Astrocyte (in vitro differentiated cells and primary cell): ENCODE results near the gene SNX5. TPM values are rescaled to one million over a fixed set of nuclear protein-coding genes. Genes with fewer than 3 reads are reported as not detected.

Experiments used
- DNase-seq: peaks from one replicate; pipeline ENCODE4 v3.0.0-alpha.2; 2010; ENCODE audit warnings: low read depth
- FAIRE-seq: peaks from 2 replicates; lab custom pipeline; 2011; peaks lifted over from hg19 to GRCh38; lab: Jason Lieb, UNC
- H2AFZ ChIP-seq: 2 replicates; pipeline ENCODE4 v1.6.0; 2012; ENCODE audit warnings: low read depth, low read length, inconsistent platforms
- H3K27ac ChIP-seq: 2 replicates; pipeline ENCODE4 v1.5.1; 2011; ENCODE audit warnings: low read depth, low read length, inconsistent platforms
- H3K27me3 ChIP-seq: 2 replicates; pipeline ENCODE4 v1.6.0; 2011; ENCODE audit warnings: low read length, inconsistent platforms; ENCODE audit not compliant: insufficient read depth
- H3K36me3 ChIP-seq: 2 replicates; pipeline ENCODE4 v1.5.1; 2011; ENCODE audit warnings: low read length, inconsistent platforms; ENCODE audit not compliant: insufficient read depth
- H3K4me1 ChIP-seq: 2 replicates; pipeline ENCODE4 v1.5.1; 2011; ENCODE audit warnings: low read length, inconsistent platforms; ENCODE audit not compliant: insufficient read depth
- H3K4me2 ChIP-seq: 2 replicates; pipeline ENCODE4 v1.6.0; 2012; ENCODE audit warnings: low read length, inconsistent platforms
- H3K4me3 ChIP-seq: 2 replicates; pipeline ENCODE4 v1.5.1; 2011; ENCODE audit warnings: low read depth, mild to moderate bottlenecking, low read length, inconsistent platforms; ENCODE audit not compliant: insufficient read depth
- H3K79me2 ChIP-seq: 2 replicates; pipeline ENCODE4 v1.6.0; 2012; ENCODE audit warnings: mild to moderate bottlenecking, low read length, inconsistent platforms; ENCODE audit not compliant: insufficient read depth
- H3K9ac ChIP-seq: 2 replicates; pipeline ENCODE4 v1.6.0; 2012; ENCODE audit warnings: mild to moderate bottlenecking, low read length, inconsistent platforms
- H3K9me3 ChIP-seq: 2 replicates; pipeline ENCODE4 v1.5.1; 2012; ENCODE audit warnings: low read depth, mild to moderate bottlenecking, low read length, inconsistent platforms; ENCODE audit not compliant: insufficient read depth
- H4K20me1 ChIP-seq: 2 replicates; pipeline ENCODE4 v1.6.0; 2012; ENCODE audit warnings: low read length, inconsistent platforms; ENCODE audit not compliant: insufficient read depth
- H3K27ac Mint-ChIP-seq: one replicate; pipeline ENCODE4 v1.8.0; 2021; ENCODE audit warnings: mild to moderate bottlenecking, mixed read lengths; ENCODE audit not compliant: unreplicated experiment
- H3K27me3 Mint-ChIP-seq: one replicate; pipeline ENCODE4 v1.8.0; 2021; ENCODE audit warnings: low read depth, mixed read lengths; ENCODE audit not compliant: unreplicated experiment
- H3K36me3 Mint-ChIP-seq: one replicate; pipeline ENCODE4 v1.8.0; 2021; ENCODE audit warnings: low read depth, mixed read lengths; ENCODE audit not compliant: unreplicated experiment
- H3K4me1 Mint-ChIP-seq: one replicate; pipeline ENCODE4 v1.8.0; 2021; ENCODE audit warnings: low read depth, mixed read lengths; ENCODE audit not compliant: unreplicated experiment
- H3K4me3 Mint-ChIP-seq: one replicate; pipeline ENCODE4 v1.8.0; 2021; ENCODE audit warnings: mild to moderate bottlenecking, moderate library complexity, mixed read lengths; ENCODE audit not compliant: unreplicated experiment
- H3K9me3 Mint-ChIP-seq: one replicate; pipeline ENCODE4 v1.8.0; 2021; ENCODE audit warnings: mild to moderate bottlenecking, mixed read lengths; ENCODE audit not compliant: unreplicated experiment
- EZH2 ChIP-seq: IDR thresholded peaks from 2 replicates; pipeline ENCODE4 v1.6.1; 2012; ENCODE audit warnings: mild to moderate bottlenecking, low read length, inconsistent platforms; ENCODE audit not compliant: insufficient read depth
- total RNA-seq: library from RNA; stranded (reverse); gene quantifications from 2 replicates; pipeline ENCODE4 v1.2.1, GENCODE V29; 2021
- TF ChIP-seq, protein P1 (sequence below): IDR thresholded peaks from 2 replicates; pipeline ENCODE4 v1.5.1; 2011; ENCODE audit warnings: low read depth, mild to moderate bottlenecking, inconsistent platforms, low read length, moderate library complexity; ENCODE audit not compliant: insufficient read depth

SNX5 gene
- total RNA-seq, 1 donor from 2014 or later: 95.1 TPM

DNA sequence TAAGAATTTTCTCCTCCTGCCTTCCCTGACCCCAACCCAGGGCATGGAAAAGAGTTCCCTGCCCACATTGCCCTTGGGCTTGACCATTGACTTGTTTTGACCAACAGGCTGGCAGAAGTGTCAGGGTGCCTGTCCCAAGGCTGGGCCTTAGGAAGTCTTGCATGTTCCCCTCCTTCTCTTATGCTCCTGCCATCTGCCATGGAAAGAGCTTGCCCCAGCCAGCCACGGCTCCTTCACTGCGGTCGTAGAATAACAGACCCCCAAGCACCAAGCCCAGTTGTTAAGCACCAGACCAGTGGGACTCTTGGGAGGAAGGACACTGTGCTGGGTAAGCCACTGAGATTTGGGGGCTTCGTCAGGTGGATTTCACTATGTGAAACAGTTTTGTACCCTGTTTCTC is 53.6 kb downstream of the SNX5 start:
- Histone ChIP-seq H3K36me3 (no peaks in the 10 kb centered on the region), H3K4me1 (peaks cover 9% of the 10 kb centered on the region), H3K9ac (no peak overlapping the region), H4K20me1 (no peaks in the 10 kb centered on the region), H3K27ac (no peak overlapping the region), H3K4me3 (no peak overlapping the region), H2AFZ (no peak overlapping the region), H3K79me2 (no peaks in the 10 kb centered on the region), H3K9me3 (no peaks in the 10 kb centered on the region), H3K4me2 (no peak overlapping the region), H3K27me3 (no peaks in the 10 kb centered on the region)
- DNase-seq (no peak), FAIRE-seq (no peak)
- no peak overlapping the region for H3K4me3 Mint-ChIP-seq
- H3K9me3 Mint-ChIP-seq: no peaks in the 10 kb centered on the region
- H3K4me1 Mint-ChIP-seq: no peaks in the 10 kb centered on the region
- H3K27me3 Mint-ChIP-seq: peaks cover 5% of the 10 kb centered on the region
- no peak overlapping the region for H3K27ac Mint-ChIP-seq
- TF ChIP-seq EZH2: no peak
- TF ChIP-seq, protein P1, sequence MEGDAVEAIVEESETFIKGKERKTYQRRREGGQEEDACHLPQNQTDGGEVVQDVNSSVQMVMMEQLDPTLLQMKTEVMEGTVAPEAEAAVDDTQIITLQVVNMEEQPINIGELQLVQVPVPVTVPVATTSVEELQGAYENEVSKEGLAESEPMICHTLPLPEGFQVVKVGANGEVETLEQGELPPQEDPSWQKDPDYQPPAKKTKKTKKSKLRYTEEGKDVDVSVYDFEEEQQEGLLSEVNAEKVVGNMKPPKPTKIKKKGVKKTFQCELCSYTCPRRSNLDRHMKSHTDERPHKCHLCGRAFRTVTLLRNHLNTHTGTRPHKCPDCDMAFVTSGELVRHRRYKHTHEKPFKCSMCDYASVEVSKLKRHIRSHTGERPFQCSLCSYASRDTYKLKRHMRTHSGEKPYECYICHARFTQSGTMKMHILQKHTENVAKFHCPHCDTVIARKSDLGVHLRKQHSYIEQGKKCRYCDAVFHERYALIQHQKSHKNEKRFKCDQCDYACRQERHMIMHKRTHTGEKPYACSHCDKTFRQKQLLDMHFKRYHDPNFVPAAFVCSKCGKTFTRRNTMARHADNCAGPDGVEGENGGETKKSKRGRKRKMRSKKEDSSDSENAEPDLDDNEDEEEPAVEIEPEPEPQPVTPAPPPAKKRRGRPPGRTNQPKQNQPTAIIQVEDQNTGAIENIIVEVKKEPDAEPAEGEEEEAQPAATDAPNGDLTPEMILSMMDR: no peak
- no peaks in the 10 kb centered on the region for H3K36me3 Mint-ChIP-seq

DNA sequence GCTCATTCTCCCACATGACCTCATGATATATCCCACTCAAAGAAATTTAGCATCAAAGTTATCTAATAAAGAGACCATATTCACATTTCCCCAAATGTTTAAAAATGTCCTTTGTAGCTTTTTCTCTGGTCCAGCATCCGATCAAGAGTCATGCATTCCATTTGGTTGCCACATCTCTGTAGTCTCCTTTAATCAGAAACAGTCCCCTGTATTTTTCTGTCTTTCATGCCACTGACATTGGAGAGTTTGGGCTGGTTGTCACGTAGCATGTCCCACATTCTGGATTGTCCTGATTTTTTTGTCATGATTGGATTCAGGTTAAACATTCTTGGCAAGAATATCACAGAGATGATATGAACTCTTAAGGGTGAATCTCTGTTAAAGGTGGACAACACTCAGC is 55.7 kb downstream of the SNX5 start:
- Histone ChIP-seq H3K4me3 (no peak overlapping the region), H4K20me1 (no peaks in the 10 kb centered on the region), H3K36me3 (no peaks in the 10 kb centered on the region), H3K9ac (no peak overlapping the region), H3K27ac (no peak overlapping the region), H3K4me1 (peaks cover 9% of the 10 kb centered on the region), H3K27me3 (no peaks in the 10 kb centered on the region), H2AFZ (no peak overlapping the region), H3K4me2 (no peak overlapping the region), H3K9me3 (no peaks in the 10 kb centered on the region), H3K79me2 (no peaks in the 10 kb centered on the region)
- Mint-ChIP-seq H3K27me3 (peaks cover 5% of the 10 kb centered on the region), H3K36me3 (no peaks in the 10 kb centered on the region), H3K4me1 (no peaks in the 10 kb centered on the region), H3K27ac (no peak overlapping the region), H3K4me3 (no peak overlapping the region), H3K9me3 (no peaks in the 10 kb centered on the region)
- DNase-seq: no peak
- FAIRE-seq: peak; percentile 84
- TF ChIP-seq EZH2: no peak
- TF ChIP-seq, protein P1: no peak

DNA sequence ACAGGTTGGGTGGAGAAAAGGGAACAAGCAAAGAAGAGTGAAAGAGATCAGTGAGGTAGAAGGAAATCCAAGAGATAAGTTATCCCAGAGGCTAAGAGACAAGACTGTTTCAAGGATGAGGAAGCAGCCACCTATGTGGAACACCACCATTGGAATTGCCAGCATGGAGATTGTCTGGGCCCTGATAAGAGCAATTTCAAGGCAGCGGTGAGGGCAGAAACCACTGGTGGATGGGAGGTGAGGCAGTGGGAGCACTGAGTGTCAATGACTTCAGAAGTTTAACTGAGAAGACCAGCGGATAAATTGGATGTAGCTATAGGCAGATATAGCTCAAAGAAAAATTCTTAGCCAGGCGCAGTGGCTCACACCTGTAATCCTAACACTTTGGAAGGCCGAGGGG is 56.7 kb downstream of the SNX5 start:
- FAIRE-seq (no peak), DNase-seq (no peak)
- no peaks in the 10 kb centered on the region for H3K36me3 Mint-ChIP-seq
- no peak overlapping the region for H3K9ac ChIP-seq
- H3K27me3 ChIP-seq: no peaks in the 10 kb centered on the region
- H4K20me1 ChIP-seq: no peaks in the 10 kb centered on the region
- H3K4me1 ChIP-seq: peaks cover 9% of the 10 kb centered on the region
- H2AFZ ChIP-seq: no peak overlapping the region
- H3K4me3 Mint-ChIP-seq: no peak overlapping the region
- H3K27ac Mint-ChIP-seq: no peak overlapping the region
- no peak overlapping the region for H3K27ac ChIP-seq
- no peaks in the 10 kb centered on the region for H3K79me2 ChIP-seq
- H3K9me3 ChIP-seq: no peaks in the 10 kb centered on the region
- H3K36me3 ChIP-seq: no peaks in the 10 kb centered on the region
- H3K4me1 Mint-ChIP-seq: no peaks in the 10 kb centered on the region
- H3K4me2 ChIP-seq: no peak overlapping the region
- H3K27me3 Mint-ChIP-seq: peaks cover 5% of the 10 kb centered on the region
- H3K4me3 ChIP-seq: no peak overlapping the region
- no peaks in the 10 kb centered on the region for H3K9me3 Mint-ChIP-seq
- TF ChIP-seq, protein P1: no peak
- no peak for TF ChIP-seq EZH2
